Hepatocyte (in vitro differentiated cells): ENCODE data around the gene TNFSF4.

Experiments used
- EZH2 ChIP-seq: fragments of 200-600 bp; sonication (generic); IDR thresholded peaks from 2 replicates; pipeline ENCODE4 v1.6.1; 2016; ENCODE audit warnings: antibody characterized with exemption, mild to moderate bottlenecking, borderline replicate concordance
- EZH2phosphoT487 ChIP-seq: fragments of 200-600 bp; sonication (generic); IDR thresholded peaks from one replicate; pipeline ENCODE4 v1.6.1; 2018; ENCODE audit warnings: antibody characterized with exemption, mild to moderate bottlenecking, low read depth, moderate library complexity; ENCODE audit not compliant: unreplicated experiment, severe bottlenecking
- TF ChIP-seq, protein P1 (sequence below): fragments of 200-600 bp; sonication (generic); IDR thresholded peaks from 2 replicates; pipeline ENCODE4 v1.5.1; 2016; ENCODE audit warnings: antibody characterized with exemption, mild to moderate bottlenecking; ENCODE audit not compliant: poor library complexity

DNA sequence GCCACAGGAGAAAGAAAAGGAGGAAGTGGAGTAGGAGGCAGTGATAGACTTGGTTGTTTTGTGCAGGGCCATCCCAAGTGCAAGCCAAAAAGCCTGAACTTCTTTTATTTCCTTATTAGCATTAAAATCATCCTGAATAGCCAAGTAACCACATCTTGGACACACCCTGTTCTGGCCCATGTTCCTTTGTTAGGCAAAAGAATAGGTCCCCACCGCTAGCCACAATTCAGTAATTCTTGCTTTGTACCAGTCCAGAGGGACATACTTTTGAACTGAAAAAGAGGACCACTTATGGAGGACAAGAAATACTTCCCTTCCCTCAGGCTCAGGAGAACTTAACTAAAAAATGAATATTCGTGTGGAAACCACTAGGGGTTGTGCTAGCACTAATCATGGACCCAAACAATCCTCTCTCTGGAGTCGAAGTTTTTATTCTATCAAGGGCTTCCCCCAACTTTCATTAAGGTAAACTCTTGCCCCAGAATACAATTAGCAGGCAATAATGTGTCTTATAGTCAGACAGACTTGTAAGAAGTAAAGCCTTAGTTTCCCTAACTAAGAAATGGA, 19.4 kb downstream of the TNFSF4 start:
- TF ChIP-seq EZH2 (no peak), EZH2phosphoT487 (no peak)
- TF ChIP-seq, protein P1, sequence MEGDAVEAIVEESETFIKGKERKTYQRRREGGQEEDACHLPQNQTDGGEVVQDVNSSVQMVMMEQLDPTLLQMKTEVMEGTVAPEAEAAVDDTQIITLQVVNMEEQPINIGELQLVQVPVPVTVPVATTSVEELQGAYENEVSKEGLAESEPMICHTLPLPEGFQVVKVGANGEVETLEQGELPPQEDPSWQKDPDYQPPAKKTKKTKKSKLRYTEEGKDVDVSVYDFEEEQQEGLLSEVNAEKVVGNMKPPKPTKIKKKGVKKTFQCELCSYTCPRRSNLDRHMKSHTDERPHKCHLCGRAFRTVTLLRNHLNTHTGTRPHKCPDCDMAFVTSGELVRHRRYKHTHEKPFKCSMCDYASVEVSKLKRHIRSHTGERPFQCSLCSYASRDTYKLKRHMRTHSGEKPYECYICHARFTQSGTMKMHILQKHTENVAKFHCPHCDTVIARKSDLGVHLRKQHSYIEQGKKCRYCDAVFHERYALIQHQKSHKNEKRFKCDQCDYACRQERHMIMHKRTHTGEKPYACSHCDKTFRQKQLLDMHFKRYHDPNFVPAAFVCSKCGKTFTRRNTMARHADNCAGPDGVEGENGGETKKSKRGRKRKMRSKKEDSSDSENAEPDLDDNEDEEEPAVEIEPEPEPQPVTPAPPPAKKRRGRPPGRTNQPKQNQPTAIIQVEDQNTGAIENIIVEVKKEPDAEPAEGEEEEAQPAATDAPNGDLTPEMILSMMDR, result no peak
